CD4-positive, alpha-beta T cell treated with Interferon gamma for 1 hour (primary cell): ENCODE results near the gene ABCC8.

Source experiments
- DNase-seq: peaks from one replicate; pipeline ENCODE4 v3.0.0-alpha.2; 2020

ABCC8 gene

DNA sequence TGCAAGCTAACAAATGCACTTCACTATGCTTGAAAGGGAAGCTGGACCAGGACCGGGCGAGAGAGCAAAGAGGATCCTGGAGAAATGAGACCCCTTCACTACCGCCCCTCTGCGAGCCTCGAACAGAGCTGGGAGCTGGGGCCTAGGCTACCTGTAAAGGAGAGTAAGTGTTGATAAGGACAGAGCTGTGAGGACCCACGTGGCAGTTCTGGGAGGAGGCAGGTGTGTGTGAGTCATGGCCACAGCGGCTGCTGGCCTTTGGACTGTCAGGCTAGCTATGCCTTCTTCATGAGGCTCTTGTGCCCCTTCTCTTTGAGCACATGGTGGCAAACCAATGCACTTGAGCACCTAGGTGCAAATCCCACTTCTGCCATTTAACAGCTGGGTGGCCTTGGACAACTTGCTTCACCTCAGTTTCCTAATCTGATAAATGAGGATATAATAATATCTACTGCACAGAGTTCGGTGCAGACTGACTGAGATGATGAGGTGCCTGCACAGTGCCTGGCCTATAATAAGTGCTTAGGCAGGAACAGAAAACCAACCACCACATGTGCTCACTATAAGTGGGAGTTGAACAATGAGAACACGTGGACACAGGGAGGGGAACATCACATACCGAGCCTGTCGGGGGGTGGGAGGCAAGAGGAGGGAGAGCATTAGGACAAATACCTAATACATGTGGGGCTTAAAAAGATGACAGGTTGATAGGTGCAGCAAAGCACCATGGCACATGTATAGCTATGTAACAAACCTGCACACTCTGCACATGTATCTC, 52.9 kb downstream of the ABCC8 start:
- DNase-seq = no peak

DNA sequence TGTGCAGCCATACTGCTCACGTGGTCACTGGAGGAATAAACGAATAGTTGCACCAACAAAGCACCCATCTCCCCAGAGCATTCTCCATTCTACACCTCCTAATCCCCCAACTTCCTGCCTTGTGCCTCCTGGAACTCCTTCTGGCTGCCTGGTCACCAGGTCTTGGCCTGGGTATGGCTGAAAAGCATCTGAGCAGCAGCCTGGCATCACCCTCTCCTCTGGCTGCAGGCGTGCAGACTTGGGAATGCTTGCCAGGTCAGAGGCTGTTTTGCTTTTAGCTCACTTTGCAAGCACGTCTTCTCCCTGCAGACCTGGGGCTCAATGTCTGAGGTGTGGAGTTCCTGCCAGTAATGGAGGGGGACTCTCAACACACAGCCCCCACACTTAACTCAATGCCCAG, 54.9 kb downstream of the ABCC8 start:
- DNase-seq = no peak

GRCh38 chr11:17418444-17419081, 58.1 kb downstream of the ABCC8 start:
- DNase-seq = no peak

DNA sequence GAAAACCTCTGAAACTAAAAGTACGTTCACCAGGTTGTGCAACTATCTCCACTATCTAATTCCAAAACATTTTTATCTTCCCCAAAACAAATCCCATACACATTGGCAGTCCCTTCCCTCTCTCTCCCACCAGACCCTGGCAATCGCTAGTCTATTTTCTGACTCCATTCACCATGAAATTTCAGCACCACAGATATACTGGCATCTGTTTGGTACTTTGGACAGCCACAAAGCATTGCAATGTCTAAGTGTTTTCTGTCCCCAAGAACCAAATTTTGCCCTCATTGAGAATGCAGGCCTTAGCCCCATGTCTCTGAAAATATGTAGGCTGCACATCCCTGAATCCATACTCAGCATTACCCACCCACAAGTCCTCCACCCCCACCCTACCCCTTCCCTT, 60.2 kb downstream of the ABCC8 start:
- DNase-seq = no peak

DNA sequence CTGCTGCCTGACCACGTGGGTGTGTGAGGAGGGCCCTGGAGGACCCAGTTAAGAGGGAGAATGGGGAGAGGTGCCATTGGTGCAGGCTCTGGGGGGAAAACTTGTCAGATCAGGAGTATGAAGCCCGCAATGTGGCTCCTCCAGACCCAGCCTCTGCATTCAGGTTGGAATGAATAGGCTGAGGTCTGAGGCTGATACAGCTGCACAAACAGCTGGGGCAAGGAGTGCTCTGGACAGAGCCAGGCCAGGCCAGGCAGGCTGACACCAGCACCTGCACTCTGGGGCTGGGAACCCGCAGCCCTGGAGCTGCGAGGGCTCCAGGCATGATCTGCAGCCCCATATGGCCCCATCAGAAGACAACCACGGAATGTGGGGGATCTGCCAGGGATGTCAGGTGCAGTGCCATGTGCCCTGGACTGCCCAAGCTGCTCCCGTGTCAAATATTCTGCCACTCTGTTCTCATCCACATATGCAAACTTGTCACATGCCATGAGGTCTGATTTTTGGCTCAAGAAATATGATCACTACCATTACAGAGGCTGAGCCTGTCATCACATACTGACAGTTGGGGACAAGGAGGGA, 61.0 kb downstream of the ABCC8 start:
- DNase-seq = no peak

DNA sequence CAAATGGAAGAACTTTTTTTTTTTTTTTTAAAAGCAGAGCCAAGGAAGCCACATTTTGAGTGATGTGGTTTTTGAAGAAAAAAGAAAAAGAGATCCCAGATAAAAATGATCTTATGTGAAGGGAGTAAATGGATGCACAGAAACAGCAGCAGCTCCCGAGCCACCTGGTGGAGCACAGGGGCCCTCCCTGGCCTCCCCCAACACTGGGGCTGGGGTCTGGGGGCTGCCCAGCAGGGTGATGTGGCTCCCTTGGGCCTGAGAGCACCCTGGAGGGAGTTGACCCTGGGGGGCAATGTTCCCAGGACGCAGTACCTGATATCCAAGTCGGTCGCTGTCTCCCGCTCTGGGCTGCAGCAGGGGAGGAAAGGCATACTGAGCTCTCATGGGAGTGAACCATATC, 61.7 kb downstream of the ABCC8 start:
- no peak for DNase-seq

- DNase-seq = no peak
These were observed 62.3 kb downstream of the ABCC8 start for GRCh38 chr11:17414317-17414737.

DNA sequence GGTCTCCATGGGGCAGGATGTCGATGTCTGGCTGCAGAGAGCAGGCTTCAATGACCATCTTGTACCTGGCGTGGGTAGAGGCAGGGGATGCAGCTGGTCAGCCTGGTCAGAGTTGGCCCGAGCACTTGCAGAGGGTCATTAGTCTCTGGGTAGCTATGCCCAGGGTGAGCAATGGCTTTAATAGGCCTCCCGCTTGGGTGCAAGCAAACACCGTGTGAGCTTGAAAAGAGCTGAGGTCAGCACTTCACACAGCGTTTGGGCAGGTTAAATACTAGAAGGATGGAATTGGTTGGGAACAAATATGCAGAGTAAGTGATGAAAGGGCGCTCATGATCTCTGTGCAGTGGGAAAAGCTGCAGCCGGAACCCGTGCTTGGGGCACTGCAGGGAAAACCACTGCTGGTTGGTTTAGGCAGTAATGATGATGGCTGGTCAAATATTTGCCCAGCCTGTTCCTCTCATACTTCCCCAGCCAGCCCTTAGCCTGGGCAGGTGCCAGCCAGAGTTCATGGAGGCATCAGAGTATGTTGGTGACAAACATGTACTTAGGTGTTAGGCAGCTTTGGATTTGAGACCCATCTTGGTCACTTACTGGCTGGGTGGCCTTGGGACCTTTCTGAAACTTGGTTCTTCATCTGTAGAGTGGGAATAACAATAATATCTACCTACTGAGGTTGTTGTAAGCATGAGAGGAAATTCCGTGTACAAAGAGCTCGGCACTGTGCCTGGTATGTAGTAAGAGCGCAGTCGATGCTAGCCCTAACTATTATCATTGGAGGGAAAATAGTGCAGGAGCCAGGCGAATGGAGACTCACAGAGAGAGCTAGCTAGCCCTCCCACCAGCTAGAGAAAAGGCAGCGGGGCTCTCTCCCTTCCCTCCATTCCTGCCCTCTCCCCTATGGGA, 63.0 kb downstream of the ABCC8 start:
- DNase-seq = no peak

DNA sequence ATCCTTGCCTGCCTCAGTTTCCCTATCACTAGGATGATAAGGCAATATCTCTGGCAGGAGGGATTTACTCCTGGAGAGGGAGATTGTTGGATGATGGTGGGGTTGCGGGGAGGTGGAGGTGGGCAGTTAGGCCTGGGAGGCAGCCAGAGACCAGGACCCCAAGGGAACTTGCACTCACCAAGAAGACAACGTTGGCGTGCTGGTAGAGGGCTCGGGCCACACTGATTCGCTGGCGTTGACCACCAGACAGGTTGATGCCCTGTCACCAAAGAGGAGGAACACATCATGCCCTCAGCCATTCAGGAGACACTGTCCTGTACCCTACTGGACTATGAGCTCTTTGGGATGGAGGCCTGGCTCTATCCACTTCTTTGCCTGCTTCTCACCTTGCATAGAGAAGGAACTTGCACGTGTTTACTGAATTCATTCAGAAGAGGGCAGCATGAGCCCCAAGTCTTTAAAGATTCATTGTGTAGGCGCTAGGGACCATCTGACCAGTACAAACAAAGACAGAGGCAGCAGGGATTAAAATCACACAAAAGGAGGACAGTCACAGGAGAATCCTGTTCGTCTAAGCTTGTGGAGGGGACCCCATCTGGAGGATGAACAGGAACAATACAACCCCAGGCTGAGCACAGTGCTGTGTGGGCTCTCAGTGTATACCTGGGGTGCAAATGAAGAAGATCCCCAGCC, 64.0 kb downstream of the ABCC8 start:
- DNase-seq = no peak

DNA sequence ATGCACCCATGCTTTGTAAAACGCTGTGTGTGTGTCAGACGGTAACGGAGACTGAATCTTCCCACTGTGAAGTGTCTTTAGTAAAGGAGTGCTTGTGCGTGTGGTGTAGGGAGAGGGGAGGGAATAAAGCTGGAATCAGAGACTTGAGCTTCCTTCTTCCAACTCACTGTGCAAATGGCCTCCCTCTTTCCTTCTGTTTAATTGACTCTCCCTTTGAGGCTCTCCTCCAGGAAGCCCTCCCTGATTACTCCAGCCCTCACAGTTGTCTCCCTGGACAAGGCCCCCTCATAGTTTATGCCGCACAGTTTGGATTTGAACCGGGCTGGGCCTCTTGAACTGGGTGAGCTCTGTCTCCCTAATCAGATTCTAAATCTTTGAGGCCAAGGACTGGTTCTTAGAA, 65.2 kb downstream of the ABCC8 start:
- DNase-seq = no peak

- no peak for DNase-seq
These were observed 65.9 kb downstream of the ABCC8 start for GRCh38 chr11:17410606-17411379.

GRCh38 chr11:17408641-17409040, 68.0 kb downstream of the ABCC8 start:
- DNase-seq = no peak

GRCh38 chr11:17408026-17408425, 68.6 kb downstream of the ABCC8 start:
- no peak for DNase-seq

GRCh38 chr11:17407575-17407974, 69.1 kb downstream of the ABCC8 start:
- DNase-seq = no peak

DNA sequence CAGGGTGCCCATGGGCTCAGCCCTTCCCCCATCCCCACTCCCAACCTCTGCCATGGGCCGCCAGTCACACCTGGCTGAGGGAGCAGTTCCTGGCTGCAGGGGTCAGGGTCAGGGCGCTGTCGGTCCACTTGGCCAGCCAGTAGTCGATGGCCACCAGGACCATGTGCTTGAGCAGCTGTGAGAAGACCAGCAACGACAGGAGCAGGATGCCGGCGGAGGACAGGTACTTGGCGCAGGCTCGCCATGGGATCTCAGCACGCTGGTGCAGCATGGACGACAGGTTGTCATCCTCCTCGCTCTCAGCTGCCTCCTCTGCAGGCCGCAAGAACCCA, 69.9 kb downstream of the ABCC8 start:
- DNase-seq = no peak

DNA sequence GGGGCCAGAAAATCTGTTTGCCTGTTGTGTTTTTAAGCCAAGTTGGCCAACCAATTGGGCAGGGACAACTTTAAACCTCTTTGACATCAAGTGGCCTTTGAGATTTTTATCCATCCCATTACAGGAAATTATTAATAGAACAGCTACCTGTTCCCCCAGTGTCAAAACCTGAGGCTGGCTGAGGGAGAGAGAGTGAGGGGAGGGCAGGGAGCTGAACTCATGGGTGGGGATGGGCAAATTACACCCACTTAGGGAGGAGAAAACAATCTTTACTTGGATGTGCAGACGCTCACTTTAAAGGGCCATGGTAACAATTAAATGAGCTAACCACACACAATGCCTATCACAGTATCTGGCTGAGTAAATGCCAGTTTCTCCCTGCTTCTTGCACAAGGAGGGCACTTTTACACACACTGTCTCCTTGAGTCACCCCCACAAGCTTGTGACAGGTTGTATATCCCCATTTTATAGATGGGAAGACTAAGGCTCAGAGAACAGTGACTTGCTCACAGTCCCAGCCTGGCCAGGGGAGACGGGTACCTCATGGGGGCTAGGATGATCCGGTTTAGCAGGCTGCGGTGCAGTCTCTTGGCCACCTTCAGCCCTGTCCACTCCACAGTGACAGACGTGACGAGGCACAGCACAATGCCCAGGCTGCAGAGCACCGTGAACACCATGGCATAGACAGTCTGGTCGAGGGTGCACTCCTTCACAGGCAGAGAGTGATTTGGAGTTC, 70.4 kb downstream of the ABCC8 start:
- no peak for DNase-seq

DNA sequence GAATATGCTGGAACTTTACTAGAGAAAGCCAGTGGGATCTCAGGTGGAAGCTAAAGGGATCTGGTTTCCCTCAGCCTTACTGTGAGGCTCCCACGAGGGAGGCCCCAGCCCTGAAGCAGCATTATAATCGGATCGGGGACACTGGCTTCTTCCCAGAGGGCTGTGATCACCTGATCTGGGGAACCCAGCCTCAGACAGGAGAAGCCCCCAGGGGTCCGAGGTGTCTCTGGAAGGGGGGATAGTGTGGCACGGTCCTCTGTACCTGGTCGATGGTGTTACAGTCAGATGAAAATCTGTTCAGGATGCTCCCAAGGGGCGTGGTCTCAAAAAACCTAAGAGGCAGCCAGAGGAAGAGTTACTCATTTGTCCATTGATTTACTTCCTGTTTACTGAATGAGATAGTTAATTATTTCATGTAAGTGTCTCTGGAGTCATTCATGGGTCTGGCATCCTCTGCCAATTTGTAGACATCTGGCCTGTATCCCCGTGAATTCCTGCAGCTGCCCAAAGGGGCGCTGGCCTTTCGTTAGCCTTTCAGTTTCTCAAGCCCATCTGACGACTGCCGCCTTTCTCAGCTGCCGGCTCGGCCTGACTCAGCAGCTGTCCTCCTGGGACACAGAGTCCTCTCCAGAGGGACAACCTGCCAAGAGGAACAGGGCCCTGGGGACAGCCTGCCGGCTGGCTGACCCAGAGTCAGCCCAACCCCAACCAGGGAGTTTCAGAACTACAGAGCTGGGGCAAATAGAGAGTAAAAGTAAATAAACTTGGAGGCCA, 71.2 kb downstream of the ABCC8 start:
- no peak for DNase-seq

DNA sequence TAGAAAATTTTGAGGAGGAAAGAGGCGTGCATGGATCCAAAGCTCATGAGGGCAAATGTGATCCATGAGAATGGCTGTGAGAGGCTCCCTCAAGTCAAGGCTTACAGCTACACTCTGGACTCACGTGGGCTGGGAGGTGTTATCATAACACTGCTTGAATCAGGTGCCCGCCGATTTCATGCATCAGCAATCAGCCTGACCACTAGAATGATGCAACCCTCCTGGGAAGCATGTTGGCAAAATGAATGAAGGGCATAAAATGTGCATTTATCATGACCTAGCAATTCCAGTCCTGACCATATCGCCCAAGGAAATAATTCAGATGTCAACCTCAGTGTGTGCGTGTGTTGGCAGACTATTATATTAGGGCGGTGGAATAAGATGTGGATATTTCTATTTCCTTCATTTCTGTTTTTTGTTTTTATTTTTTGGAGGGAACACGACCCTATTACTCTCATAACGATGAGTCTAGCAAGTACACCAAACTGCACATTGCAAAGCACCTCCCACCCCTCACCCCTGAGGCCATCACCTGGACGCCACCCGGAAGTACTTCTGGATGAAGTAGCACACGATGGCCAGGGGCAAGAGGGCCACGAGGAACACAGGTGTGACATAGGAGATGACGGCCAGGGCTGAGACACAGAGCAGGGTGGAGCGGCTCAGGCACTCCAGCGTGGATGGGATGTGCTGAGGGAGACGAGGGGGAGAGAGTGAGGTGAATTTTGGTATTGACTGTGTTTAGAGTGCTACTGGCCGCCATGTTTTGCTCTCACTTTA, 72.5 kb downstream of the ABCC8 start:
- no peak for DNase-seq

GRCh38 chr11:17402486-17402885, 74.2 kb downstream of the ABCC8 start:
- DNase-seq = no peak

DNA sequence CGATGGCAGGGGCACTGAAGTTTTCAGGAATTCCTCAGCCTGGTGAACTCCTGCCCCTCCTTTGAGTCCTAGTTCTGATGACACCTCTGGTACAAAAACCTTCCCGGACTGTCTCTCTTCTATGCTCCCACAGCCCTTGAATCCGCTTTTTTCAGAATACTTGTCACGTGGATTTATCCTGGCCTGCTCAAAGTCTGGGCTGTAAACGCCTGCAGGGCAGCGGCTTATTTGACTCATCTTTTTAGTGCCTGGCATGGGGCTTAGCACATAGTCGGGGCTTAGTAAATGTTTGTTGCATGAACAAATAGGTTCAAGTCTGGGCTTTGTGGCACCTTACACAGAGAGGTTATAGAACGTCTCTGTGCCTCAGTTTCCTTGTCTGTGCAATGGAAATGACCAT, 74.8 kb downstream of the ABCC8 start:
- DNase-seq = no peak
